Stimulated activated CD8-positive, alpha-beta memory T cell treated with anti-CD3 and anti-CD28 coated beads, Interleukin-2, amount 100 ng/mL, for 1 hour (primary cell): ENCODE results near the gene LIX1.

Experiments used
- DNase-seq, 2 donors: peaks; one replicate each; pipeline ENCODE4 v3.0.0-alpha.2; 2020; ENCODE audit warnings: low read depth in 2 of 2

The LIX1 gene

DNA sequence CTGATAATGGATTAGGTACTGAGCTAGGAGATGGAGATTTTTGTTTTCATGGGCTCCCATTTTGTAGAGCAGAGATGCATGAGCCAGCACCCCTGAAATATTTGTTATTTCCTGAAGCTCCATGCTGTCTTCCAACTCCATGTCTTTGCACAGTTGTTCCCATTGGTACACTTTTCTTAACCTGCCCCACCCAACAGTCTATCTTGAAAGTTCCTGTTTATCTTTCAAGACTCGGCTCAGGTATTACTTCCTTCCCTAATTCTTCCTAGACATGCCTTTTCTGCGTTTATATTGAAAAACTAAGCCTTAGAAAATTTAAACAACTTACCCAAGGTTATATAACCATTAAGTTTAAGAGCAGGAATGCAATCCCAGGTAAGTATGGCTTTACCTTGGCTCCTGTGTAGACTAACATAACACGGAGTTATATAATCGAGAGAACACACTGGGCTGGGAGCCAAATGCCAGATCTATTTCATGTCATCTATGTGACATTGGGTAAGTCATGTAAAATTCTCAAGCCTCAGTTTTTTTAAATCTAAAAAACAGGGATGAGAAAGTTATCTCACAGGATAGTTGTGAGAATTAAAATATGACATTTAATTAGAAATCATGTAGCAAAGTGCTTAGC, 67.4 kb downstream of the LIX1 start:
- no peak for DNase-seq

GRCh38 chr5:97073420-97073819, 69.0 kb downstream of the LIX1 start:
- DNase-seq: no peak

DNA sequence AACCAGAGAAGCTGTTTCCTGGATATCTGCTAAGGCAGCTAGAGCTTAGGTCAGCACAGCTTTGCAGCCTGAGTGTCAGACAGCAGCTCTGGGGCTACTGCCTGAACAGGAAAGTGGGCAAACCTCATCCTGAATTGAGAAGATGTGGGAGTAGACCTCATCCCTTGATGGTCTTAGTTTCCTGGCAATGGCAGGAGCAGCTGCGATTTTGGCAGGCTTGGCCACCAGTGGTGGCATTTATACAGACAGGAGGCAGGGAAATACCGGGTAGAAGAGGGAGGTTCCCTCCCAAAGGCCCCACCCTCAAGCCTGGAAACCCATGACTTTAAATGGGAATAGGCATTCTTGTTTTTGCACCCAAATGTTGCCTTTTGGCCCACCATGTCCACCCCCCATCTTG, 69.7 kb downstream of the LIX1 start:
- DNase-seq: no peak

DNA sequence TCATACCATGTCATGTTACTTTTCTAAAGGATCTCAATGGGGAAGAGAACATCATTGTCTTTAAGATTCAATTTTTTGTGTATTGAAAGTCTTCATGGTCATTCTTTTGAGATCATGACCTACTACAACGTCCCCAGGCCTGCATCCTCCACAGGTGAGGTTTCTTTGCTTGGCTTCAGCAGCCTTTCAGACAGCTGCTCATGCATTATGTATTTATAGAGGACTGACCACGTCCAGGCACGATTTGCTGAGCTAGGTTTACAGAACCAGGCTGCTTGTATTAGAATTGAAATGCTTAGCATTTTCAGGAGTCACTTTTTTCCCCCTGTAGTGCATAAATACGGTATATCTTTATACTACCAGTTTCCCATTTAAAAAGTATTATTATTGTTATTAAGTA, 70.4 kb downstream of the LIX1 start:
- no peak for DNase-seq

DNA sequence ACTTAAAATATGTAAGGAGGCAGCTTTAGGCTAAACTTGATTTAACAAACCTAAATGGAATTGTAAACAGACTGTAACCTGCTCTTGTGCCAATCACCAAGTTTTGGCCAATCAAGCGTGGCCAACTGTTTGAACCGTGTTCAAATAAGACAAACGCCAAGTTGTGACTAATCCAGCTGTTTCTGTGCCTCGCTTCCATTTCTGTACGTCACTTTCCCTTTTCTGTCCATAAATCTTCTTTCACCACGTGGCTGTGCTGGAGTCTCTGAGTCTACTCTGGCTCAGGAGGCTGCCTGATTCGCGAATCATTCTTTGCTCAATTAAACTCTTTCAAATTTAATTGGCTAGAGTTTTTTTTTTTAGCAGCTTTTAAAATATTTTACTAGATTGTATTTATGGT, 71.3 kb downstream of the LIX1 start:
- DNase-seq: no peak

DNA sequence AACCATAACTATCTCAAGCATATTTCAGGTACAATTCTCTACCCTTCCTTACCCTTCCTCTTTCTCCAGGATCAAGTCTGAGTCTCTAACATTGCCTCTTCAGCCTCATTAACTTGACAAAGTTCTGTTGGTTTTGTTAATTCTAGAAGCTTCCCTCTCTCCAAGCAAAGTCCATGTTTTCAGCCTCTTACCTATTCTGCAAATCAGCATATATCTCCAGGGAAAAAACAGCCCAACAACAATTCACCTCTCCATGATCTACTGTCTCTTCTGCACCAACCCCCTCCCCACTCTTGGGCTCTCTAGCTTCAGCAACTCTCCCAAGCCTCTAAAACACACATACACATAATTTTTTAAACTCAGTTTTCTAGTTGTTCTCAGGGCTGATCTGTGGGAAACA, 72.2 kb downstream of the LIX1 start:
- DNase-seq: no peak

- DNase-seq: no peak
Observed at GRCh38 chr5:97067296-97067850, 75.0 kb downstream of the LIX1 start.

GRCh38 chr5:97065475-97065874, 76.9 kb downstream of the LIX1 start:
- no peak for DNase-seq

DNA sequence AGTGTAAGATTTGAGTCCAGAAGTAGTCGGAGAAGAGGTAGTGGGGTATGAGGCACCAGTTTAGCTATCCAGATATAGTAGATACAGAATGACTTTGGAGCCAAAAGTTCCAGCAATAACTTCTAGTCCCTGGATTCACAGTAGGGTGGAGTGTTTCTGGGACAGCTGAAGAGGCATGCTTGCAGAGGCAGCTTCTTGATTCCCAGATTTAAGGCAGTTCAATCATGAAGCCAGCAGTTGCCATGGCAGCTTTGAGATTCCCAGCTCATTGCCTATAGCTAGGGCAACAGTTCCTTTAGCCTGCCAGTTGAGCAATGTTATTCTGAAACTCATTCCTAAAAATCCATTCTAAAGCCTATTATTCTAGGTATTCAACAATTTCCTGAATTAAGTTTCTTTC, 79.2 kb downstream of the LIX1 start:
- DNase-seq: no peak

- no peak for DNase-seq
Observed at GRCh38 chr5:97062046-97062445, 80.4 kb downstream of the LIX1 start.

DNA sequence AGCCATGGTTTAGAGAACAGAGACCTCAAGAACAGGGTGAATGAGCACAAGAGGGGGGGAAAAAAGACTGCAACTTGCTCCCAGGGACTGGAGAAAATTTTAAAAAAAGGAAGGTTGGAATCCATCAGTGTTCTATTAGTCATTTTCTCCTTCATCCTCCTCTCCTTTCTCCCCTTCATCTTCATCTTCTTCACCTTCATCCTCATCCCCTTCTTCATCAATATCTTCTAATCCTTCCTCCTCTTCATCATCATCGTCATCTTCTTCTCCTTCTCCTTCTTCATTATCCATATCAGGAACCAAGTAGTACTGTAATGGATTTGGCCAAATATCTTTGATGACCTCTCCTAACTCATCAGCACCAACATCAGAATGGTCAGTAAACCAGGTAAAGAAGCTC, 86.1 kb downstream of the LIX1 start:
- no peak for DNase-seq

DNA sequence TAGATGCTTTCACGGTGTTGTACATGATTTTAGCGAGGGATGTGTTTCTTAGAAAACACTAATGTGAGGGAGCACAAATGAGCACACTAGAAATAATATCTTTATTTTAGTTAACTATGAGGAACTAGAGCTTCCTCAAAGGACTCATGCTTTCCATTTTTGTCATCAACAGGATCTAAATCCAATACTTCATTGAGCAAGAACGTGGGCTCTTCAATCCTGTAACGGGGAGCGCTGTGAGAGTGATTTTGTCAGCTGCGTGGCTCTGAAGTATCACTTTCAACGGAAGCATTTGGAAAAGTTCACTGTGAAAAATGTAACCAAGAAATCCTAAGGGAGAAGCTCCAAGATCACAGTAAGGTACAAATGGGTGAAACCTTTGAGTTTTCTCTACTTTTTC, 93.2 kb downstream of the LIX1 start:
- no peak for DNase-seq

GRCh38 chr5:97047076-97047475, 95.3 kb downstream of the LIX1 start:
- DNase-seq: no peak

GRCh38 chr5:97046270-97046982, 96.0 kb downstream of the LIX1 start:
- DNase-seq: no peak

- no peak for DNase-seq
Observed at GRCh38 chr5:97044052-97044451, 98.4 kb downstream of the LIX1 start.

DNA sequence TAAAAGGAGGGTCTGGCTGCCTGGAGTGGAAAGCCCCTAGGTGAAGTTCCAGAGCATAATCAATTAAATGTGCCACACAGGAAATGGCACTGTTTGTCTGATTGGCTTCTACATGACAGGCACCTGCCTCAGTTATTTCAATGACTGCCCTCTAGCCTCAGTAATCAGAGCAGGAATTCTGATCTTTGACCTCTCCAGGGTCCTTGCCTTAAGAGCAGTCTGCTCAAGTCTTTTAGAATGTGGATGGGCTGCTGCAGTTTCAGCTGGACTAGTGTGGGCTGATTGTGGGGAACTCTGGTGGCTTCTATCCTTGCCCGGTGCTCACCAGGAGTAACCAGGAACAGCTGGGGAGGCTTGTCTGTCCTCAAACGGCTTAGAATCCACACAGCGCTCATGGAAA, 98.9 kb downstream of the LIX1 start:
- DNase-seq: no peak

- DNase-seq: no peak
Observed at GRCh38 chr5:97042996-97043395, 99.4 kb downstream of the LIX1 start.
